Uterus (tissue), 2 donors: Measurements from ENCODE around the gene HEG1.

Experiments
- POLR2A ChIP-seq, 2 donors: fragments of 450-650 bp; IDR thresholded peaks; one replicate each; pipeline ENCODE4 v1.6.1; 2016; ENCODE audit warnings: antibody characterized with exemption in 2 of 2, mild to moderate bottlenecking in 1 of 2, moderate library complexity in 1 of 2
- TF ChIP-seq, protein P1 (sequence below), 4 experiments: fragments of 200-600 bp in 2 of 4; fragments of 450-650 bp in 2 of 4; sonication (generic) in 2 of 4; IDR thresholded peaks; one replicate each; pipeline ENCODE4 v1.5.1; 2016 to 2019; ENCODE audit warnings: antibody characterized with exemption in 4 of 4, mild to moderate bottlenecking in 2 of 4, moderate library complexity in 1 of 4

DNA sequence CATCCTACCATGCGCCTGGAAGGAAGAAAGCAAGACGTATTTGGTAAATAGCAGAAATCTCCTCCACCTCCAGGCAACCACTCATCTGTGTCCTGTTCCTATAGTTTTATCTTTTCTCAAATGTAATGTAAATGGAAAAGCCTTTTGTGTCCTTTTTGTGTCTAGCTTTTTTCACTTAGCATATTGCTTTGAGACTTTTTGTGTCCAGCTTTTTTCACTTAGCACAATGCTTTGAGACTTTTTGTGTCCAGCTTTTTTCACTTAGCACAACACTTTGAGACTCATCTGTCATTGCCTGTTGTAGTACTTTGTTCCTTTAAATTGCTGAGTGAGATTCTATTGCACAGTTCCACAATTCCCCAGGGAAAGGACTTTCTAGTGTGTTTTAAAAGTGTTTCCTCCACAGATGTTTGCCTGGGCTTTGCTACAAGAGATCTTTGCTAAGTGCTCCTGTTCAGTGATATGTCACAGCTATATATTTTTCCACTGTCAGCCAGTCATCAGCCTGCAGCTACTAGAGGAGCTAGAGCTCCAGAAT is 93.3 kb downstream of the HEG1 start:
- no peak for TF ChIP-seq POLR2A (IDR thresholded peaks at IDR 0.05)
- TF ChIP-seq, protein P1, sequence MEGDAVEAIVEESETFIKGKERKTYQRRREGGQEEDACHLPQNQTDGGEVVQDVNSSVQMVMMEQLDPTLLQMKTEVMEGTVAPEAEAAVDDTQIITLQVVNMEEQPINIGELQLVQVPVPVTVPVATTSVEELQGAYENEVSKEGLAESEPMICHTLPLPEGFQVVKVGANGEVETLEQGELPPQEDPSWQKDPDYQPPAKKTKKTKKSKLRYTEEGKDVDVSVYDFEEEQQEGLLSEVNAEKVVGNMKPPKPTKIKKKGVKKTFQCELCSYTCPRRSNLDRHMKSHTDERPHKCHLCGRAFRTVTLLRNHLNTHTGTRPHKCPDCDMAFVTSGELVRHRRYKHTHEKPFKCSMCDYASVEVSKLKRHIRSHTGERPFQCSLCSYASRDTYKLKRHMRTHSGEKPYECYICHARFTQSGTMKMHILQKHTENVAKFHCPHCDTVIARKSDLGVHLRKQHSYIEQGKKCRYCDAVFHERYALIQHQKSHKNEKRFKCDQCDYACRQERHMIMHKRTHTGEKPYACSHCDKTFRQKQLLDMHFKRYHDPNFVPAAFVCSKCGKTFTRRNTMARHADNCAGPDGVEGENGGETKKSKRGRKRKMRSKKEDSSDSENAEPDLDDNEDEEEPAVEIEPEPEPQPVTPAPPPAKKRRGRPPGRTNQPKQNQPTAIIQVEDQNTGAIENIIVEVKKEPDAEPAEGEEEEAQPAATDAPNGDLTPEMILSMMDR (IDR thresholded peaks at IDR 0.05): no peak
